Ureter (tissue), 1 donor: Measurements from ENCODE around the gene ACBD3. TPM values are rescaled to one million over a fixed set of nuclear protein-coding genes. Genes with fewer than 3 reads are reported as not detected.
"Not testable (repeated sequence)": the region's sequence is repeated elsewhere in the genome, so short reads cannot be mapped to it uniquely, and the experiment has no call there.

ENCODE experiments used
- DNase-seq: peaks from one replicate; pipeline ENCODE4 v3.0.0-alpha.2; 2020; ENCODE audit warnings: low spot score
- total RNA-seq: library from RNA; stranded (reverse); gene quantifications from one replicate; pipeline ENCODE4 v1.2.4, GENCODE V29; 2023
- donor health status: DM: yes; HTN: yes; CAD: no.

The ACBD3 gene
- 43.9 TPM for total RNA-seq

GRCh38 chr1:226186124-226187018, at the start of gene ACBD3:
TSS of gene ACBD3 (minus strand) at chr1:226186741. CDS start at chr1:226186675, 66 bp downstream.
- peak; percentile 92 for DNase-seq

DNA sequence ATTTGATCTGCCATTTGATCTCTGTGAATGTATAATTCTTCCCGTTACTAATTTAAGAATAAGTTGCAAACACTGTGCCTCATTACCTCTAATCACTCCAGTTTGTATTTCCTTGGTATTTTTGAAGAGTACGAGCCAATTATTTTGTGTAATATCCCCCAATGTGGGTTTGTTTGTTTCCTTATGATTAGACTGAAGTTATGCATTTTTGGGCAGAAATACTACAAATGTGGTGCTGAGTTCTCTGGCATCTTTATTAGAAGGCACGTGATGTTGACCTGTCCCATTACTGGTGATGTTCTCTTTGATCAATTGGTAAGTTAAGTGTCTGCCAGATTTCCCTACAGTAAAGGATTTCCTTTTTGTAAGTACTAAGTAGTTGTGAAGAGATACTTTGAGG, 47.3 kb upstream of the ACBD3 start:
- DNase-seq = no peak

DNA sequence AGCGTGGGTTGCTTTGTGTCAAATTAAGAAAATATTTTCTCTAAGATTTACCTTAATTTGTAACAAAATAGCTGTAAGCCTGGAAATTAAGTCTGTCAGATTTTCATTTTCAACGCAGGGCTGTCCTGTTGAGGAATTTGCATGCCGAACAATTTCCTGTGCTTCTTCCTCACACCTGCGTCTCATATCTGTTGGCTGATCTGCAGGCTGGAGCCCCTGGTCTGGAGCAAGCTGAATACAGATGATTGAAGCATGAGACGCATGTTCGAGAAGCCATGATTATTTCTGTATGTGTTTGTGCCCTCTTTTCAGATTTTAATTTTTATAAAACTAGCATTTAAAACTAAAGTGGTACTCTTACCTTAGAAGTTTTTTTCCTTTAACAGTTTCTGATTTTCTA, 46.8 kb upstream of the ACBD3 start:
- no peak for DNase-seq

GRCh38 chr1:226226601-226227000, 40.1 kb upstream of the ACBD3 start:
- DNase-seq = no peak

GRCh38 chr1:226223786-226224244, 37.3 kb upstream of the ACBD3 start:
- no peak for DNase-seq

- no peak for DNase-seq
These were observed 36.7 kb upstream of the ACBD3 start, which contains the start of gene MIXL1 for GRCh38 chr1:226223157-226223785. TSS of gene MIXL1 (plus strand) at chr1:226223664. CDS start at chr1:226223682, 18 bp downstream.

GRCh38 chr1:226222686-226223085, 36.1 kb upstream of the ACBD3 start:
- DNase-seq = no peak

DNA sequence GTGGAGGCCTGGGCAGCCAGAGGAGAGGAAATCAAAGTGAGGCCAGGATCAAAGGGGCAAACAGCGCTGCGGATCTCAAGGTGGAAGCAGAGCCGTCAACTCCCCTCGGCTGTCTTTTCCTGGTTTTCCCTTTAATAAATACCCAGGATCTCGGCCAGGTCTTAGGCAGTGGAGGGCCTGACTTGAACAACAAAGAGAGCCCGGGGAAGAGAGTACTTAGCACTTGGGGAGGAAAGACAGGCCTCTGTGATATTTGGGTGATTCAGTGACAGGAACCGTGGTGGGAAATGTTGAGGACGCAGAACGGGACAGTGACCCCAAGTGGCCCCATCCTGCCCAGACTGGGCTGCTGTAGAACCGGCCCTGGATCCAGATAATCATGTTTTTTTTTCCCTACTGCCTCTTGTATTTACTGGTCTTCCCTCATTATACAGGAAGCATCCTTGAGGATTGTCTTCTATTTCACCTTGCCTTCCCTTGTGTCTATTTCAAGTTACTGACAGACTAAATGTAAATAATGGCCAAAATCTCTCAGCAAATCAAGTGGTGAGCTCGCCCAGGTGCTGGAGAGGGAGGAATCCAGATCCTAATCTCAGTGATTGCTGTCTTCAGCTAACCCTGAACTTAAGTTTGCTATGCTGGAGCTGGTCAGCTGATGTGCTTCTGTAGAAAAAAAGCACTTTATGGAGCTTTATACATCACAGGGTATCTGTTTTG, 34.1 kb upstream of the ACBD3 start:
- no peak for DNase-seq

GRCh38 chr1:226217273-226217672, 30.7 kb upstream of the ACBD3 start:
- DNase-seq = no peak

DNA sequence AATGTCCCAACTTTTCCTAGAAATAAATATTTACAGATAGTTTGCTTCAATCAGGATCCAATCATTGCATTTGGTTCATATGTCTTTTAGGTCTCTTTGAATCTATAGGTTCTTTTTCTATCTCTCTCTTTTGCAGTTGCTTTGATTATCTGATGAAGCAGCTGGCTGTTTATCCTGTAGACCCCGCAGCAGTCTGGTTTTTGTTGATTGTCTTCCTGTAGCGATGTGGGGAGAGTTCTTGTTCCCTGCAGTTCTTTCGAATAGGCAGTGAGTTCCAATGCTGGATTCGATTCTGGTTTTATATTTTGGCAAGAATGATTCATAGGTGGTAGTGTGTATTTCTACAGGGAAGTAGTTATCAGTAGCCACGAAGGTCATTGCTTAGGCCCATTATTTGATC, 29.5 kb upstream of the ACBD3 start:
- no peak for DNase-seq

- DNase-seq = no peak
These were observed 28.7 kb upstream of the ACBD3 start for GRCh38 chr1:226215239-226215638.

- DNase-seq = no peak
These were observed 26.0 kb upstream of the ACBD3 start for GRCh38 chr1:226212545-226212944.

DNA sequence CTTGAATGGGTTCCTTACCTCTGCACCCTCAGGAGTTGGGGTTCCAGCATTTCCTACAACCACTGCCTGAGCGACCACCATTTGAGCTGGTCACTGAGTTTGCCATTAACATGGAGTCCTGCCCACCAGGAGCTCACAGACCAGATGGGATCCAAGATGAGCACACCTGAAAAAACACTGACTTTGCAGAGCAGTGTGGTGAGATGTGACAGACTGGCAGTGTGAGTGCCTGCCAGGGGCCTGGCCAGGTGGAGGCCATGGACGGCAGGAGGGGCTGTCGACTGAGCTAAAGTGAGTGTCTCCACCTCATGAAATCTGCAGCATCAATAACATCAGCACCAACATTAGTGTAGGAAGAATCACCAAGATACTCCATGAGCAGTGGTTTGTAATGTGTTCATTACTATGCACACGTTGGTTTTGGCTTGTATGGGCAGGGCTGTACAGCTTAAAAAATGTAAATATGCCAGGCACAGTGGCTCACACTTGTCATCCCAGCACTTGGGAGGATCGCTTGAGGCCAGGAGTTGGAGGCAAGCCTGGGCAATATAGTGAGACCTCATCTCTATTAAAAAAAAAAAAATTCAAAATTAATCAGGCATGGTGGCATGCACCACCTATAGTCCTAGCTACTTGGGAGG, 24.8 kb upstream of the ACBD3 start:
- no peak for DNase-seq

- no peak for DNase-seq
These were observed 24.1 kb upstream of the ACBD3 start for GRCh38 chr1:226210571-226211176.

- no peak for DNase-seq
These were observed 22.9 kb upstream of the ACBD3 start for GRCh38 chr1:226209307-226210059.

DNA sequence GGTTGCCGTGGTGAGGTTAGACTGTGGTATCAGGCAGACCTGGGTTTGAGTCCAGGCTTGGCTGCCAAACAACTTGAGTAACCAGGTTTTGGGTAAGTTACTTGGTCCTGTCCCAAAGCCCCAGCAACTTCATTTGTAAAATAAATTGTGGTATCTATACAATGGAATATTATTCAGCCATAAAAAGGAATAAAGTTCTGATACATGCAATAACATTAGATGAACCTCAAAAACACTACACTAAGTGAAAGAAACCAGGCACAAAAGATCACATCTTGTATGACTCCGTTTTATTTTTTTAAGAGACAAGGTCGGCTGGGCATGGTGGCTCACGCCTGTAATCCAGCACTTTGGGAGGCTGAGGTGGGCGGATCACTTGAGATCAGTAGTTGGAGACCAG, 20.5 kb upstream of the ACBD3 start:
- no peak for DNase-seq

- no peak for DNase-seq
These were observed 17.7 kb upstream of the ACBD3 start for GRCh38 chr1:226204198-226204597.

- no peak for DNase-seq
These were observed 17.1 kb upstream of the ACBD3 start for GRCh38 chr1:226203655-226204054.

- no peak for DNase-seq
These were observed 16.7 kb upstream of the ACBD3 start for GRCh38 chr1:226203240-226203639.

DNA sequence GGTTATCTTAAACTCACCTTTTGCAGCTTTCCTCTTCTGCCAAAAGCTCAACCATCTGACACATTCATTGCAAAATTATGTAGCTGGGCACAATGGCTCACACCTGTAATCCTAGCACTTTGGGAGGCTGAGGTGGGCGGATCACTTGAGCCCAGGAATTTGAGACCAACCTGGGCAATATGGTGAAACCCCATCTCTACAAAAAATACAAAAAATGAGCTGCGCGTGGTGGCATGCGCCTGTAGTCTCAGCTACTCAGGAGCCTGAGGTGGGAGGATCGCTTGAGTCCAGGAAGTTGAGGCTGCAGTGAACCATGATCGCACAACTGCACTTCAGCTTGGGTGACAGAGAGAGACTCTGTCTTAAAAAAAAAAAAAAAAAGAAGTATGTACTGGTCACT, 16.1 kb upstream of the ACBD3 start:
- DNase-seq = not testable (repeated sequence)

- DNase-seq = no peak
These were observed 15.7 kb upstream of the ACBD3 start for GRCh38 chr1:226202246-226202645.
